ENCODE data around the gene GCK. TPM values are rescaled to one million over a fixed set of nuclear protein-coding genes. Genes with fewer than 3 reads are reported as not detected.
"Not testable (repeated sequence)": the region's sequence is repeated elsewhere in the genome, so short reads cannot be mapped to it uniquely, and the experiment has no call there.

GCK gene
- polyA plus RNA-seq, 3 donors, result 0.56 to 1.4 (median 0.64) TPM

GRCh38 chr7:44212581-44213184 is 23.4 kb upstream of the GCK start:
- H3K27ac ChIP-seq (ENCODE audit: low read depth, low read length), result no peak overlapping the region
- WGBS, 3 donors, result 80 to 88% (median 83%) methylated on average over 7 of the region's 7 CpGs

GRCh38 chr7:44212018-44212417 is 22.8 kb upstream of the GCK start:
- 89 to 93% (median 93%) methylated on average over 6 of the region's 6 CpGs for whole genome bisulfite sequencing, 3 donors
- H3K27ac ChIP-seq (ENCODE audit: low read depth, low read length), result no peak overlapping the region

- WGBS, 3 donors, result 89 to 95% (median 93%) methylated on average over 10 of the region's 10 CpGs
- H3K27ac ChIP-seq (ENCODE audit: low read depth, low read length), result no peak overlapping the region
These were observed 22.0 kb upstream of the GCK start for GRCh38 chr7:44211126-44211675.

- WGBS, 3 donors, result 76 to 92% (median 91%) methylated on average over 5 of the region's 5 CpGs
- no peak overlapping the region for H3K27ac ChIP-seq (ENCODE audit: low read depth, low read length)
These were observed 20.9 kb upstream of the GCK start for GRCh38 chr7:44210107-44210506.

GRCh38 chr7:44208085-44208484 is 18.8 kb upstream of the GCK start:
- H3K27ac ChIP-seq (ENCODE audit: low read depth, low read length), result no peak overlapping the region
- WGBS, 3 donors, result 92 to 97% (median 94%) methylated on average over 7 of the region's 7 CpGs

- H3K27ac ChIP-seq (ENCODE audit: low read depth, low read length), result no peak overlapping the region
- 94 to 96% (median 95%) methylated on average over 5 of the region's 5 CpGs for WGBS, 3 donors
These were observed 16.8 kb upstream of the GCK start for GRCh38 chr7:44206008-44206407.

DNA sequence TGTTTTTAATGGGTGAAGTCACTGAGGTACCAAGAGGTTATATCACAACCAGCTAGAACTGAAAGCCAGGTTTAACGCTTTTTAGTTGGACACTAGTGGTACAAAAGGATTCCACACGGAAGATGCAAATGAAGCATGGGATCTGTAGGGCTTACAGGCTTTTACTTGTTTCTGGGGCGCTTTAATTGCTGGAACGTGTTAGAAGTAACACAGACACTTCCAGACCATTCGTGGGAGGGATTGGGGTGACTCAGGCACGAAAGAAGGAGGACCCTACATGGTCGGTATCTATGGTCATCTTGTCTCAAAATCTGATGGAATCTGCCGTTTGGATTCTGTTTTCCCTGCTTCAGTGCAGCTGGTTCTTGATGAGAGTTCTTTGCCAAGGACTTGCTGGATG is 12.6 kb upstream of the GCK start:
- H3K27ac ChIP-seq (ENCODE audit: low read depth, low read length), result no peak overlapping the region

GRCh38 chr7:44200699-44201461 is 11.6 kb upstream of the GCK start, which contains the start of gene YKT6:
Gene YKT6 (plus strand): TSS chr7:44200978. CDS start chr7:44201136, 158 bp downstream.
- 0 to 1% (median 0%) methylated on average over 55 to 58 of the region's 58 CpGs for WGBS, 3 donors
- H3K27ac ChIP-seq (ENCODE audit: low read depth, low read length), result no peak within 1 kb of the TSS

More for the DNA sequence above, 12.6 kb upstream of the GCK start:
- WGBS, 3 donors, result 21 to 47% (median 37%) methylated on average over 8 of the region's 8 CpGs

GRCh38 chr7:44200163-44200562 is 10.9 kb upstream of the GCK start:
- not testable (repeated sequence) for H3K27ac ChIP-seq (ENCODE audit: low read depth, low read length)
- 85 to 95% methylated on average over 2 to 3 of the region's 3 CpGs; no CpG with 5 or more reads in 1 of the 3 donors for WGBS, 3 donors

DNA sequence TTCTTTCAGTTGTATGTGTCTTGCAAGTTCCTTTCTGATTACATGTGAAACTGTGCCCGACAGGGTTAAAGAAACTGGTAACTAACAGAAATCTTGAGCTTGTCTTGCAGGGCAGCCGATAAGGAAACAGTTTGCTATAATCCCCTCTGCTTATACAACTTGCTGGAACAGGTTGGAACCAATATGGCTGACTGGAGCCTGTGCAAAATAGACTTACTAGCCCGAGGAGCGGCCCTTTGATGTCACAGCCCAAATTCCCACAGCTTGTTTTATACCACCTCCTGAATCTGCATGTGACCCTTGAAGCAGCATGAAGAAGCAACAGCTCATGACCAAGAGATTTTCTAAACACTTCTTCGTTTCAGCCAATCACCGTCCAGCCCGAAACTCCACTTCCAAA is 8.2 kb upstream of the GCK start:
- 72 to 83% (median 81%) methylated on average over 7 of the region's 7 CpGs for WGBS, 3 donors

DNA sequence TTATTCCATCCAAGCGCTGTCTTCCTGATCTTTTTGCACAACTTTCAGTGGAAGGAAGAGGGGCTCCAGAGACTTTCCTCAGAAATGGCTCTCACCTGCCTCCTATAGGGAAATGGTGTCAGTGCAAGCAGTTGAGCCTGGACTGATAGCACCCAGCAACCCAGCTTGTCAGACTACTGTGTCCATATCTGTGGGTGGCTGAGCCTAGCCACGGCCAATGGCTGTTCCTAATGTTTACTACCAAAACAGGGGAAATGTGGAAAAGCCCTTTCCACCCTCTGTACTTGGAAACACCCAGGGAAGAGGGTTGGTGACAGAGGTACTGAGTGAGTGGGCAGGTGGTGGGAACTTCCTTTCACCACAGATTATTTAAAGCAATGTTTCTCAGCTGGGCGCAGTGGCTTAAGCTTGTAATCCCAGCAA is 7.2 kb upstream of the GCK start:
- WGBS, 3 donors, result 28 to 40% (median 36%) methylated on average over 3 of the region's 3 CpGs

More for the DNA sequence above, 8.2 kb upstream of the GCK start:
- no peak overlapping the region for H3K27ac ChIP-seq (ENCODE audit: low read depth, low read length)

DNA sequence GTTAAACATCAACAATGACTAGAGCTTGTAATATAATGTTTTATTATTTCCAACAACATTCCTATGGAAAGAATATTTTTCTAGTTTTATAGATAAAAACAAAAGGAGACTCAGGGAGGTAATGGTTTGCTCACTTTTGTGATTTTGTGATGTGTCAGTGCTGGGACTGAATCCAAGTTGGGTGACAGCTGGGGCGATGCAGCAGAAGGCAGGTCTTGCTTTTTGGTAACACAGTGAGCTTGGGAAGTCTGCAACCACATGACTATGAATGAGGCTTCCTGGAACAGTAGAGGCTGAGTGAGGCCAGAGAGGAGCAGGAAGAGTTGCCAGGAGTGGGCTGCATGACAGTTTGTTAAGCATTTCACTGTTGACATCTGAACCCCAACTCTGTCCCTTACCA is 6.7 kb upstream of the GCK start:
- 27 to 58% (median 32%) methylated on average over 1 of the region's 1 CpG for WGBS, 3 donors

More for the DNA sequence above, 7.2 kb upstream of the GCK start:
- no peak overlapping the region for H3K27ac ChIP-seq (ENCODE audit: low read depth, low read length)

GRCh38 chr7:44194562-44195145 is 5.4 kb upstream of the GCK start:
- H3K27ac ChIP-seq (ENCODE audit: low read depth, low read length), result no peak overlapping the region
- 74 to 84% (median 78%) methylated on average over 3 of the region's 3 CpGs for WGBS, 3 donors

More for the DNA sequence above, 6.7 kb upstream of the GCK start:
- no peak overlapping the region for H3K27ac ChIP-seq (ENCODE audit: low read depth, low read length)

- H3K27ac ChIP-seq (ENCODE audit: low read depth, low read length), result no peak overlapping the region
- 61 to 62% (median 61%) methylated on average over 2 of the region's 2 CpGs for WGBS, 3 donors
These were observed 4.8 kb upstream of the GCK start for GRCh38 chr7:44194069-44194468.

- WGBS, 3 donors, result 87 to 91% (median 90%) methylated on average over 7 of the region's 7 CpGs
- H3K27ac ChIP-seq (ENCODE audit: low read depth, low read length), result no peak overlapping the region
These were observed 4.0 kb upstream of the GCK start for GRCh38 chr7:44193011-44193802.

DNA sequence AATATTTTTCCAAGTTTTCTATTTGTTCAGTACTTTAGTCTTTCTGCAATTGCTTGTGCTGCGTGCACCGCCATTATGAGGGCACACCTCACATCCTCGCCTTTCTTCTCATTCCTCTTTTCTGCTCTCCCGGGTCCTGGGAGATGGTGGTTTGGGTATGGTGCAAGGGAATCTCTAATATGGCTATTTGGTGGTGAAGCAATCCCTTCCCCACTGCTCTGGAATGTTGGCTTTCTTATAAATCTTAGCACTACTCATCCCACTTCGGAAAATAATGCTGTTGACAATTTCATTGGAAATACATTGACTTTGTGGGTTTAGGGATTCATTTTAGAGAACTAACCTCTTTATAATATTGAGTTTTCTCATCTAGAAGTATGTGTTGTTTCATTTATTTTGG is 1.9 kb upstream of the GCK start:
- 81 to 93% (median 87%) methylated on average over 5 of the region's 5 CpGs for WGBS, 3 donors

GRCh38 chr7:44189993-44190872 is 994 bp upstream of the GCK start:
- no peak overlapping the region for H3K27ac ChIP-seq (ENCODE audit: low read depth, low read length)
- WGBS, 3 donors, result 75 to 86% (median 83%) methylated on average over 14 of the region's 14 CpGs

More for the DNA sequence above, 1.9 kb upstream of the GCK start:
- no peak overlapping the region for H3K27ac ChIP-seq (ENCODE audit: low read depth, low read length)

All from adipose tissue (tissue), 3 donors.